Spleen (tissue), 11 donors: ENCODE data around the gene ROM1. TPM values are rescaled to one million over a fixed set of nuclear protein-coding genes. Genes with fewer than 3 reads are reported as not detected.

ENCODE experiments used
- DNase-seq: peaks from one replicate; pipeline ENCODE4 v3.0.0-alpha.2; 2020
- H3K27ac ChIP-seq, 8 donors: fragments of 200-600 bp; sonication (generic) in 7 of 8; 1 replicate in 4 of 8; 2 replicates in 4 of 8; pipeline versions ENCODE4 v1.5.0 to v1.8.0; 2016 to 2021; ENCODE audit warnings: inconsistent platforms in 4 of 8, mild to moderate bottlenecking in 4 of 8, moderate library complexity in 1 of 8
- H3K27me3 ChIP-seq, 7 donors: fragments of 200-600 bp; sonication (generic) in 6 of 7; replicated peaks in 1 of 7; 1 replicate in 4 of 7; 2 replicates in 3 of 7; pipeline versions ENCODE4 v1.5.0 to v1.8.0; 2016 to 2021; ENCODE audit warnings: inconsistent platforms in 3 of 7, mild to moderate bottlenecking in 1 of 7
- H3K36me3 ChIP-seq, 6 donors: fragments of 200-600 bp; sonication (generic) in 5 of 6; 1 replicate in 4 of 6; 2 replicates in 2 of 6; pipeline versions ENCODE4 v1.5.0 to v1.8.0; 2016 to 2021; ENCODE audit warnings: inconsistent platforms in 2 of 6
- H3K4me1 ChIP-seq, 6 donors: fragments of 200-600 bp; sonication (generic) in 5 of 6; 1 replicate in 3 of 6; 2 replicates in 3 of 6; pipeline versions ENCODE4 v1.5.0 to v1.8.0; 2016 to 2021; ENCODE audit warnings: inconsistent platforms in 3 of 6
- H3K4me3 ChIP-seq, 8 donors: fragments of 200-600 bp; sonication (generic) in 7 of 8; 1 replicate in 4 of 8; 2 replicates in 4 of 8; pipeline versions ENCODE4 v1.5.0 to v1.8.0; 2016 to 2021; ENCODE audit warnings: inconsistent platforms in 4 of 8, mild to moderate bottlenecking in 4 of 8, moderate library complexity in 2 of 8
- H3K9me3 ChIP-seq, 8 donors: fragments of 200-600 bp; sonication (generic) in 7 of 8; 1 replicate in 4 of 8; 2 replicates in 4 of 8; pipeline versions ENCODE4 v1.5.0 to v1.8.0; 2016 to 2021; ENCODE audit warnings: inconsistent platforms in 4 of 8
- POLR2A ChIP-seq, 3 donors: fragments of 450-650 bp; IDR thresholded peaks; one replicate each; pipeline ENCODE4 v1.5.1; 2017; ENCODE audit warnings: antibody characterized with exemption in 3 of 3, mild to moderate bottlenecking in 1 of 3
- POLR2AphosphoS5 ChIP-seq, 3 donors: sonication (generic); formaldehyde crosslinking; IDR thresholded peaks; one replicate each; pipeline ENCODE4 v1.5.1; 2017; ENCODE audit warnings: antibody characterized with exemption in 3 of 3
- WGBS, 5 donors: extraction: QIAGEN DNeasy Blood & Tissue Kit in 3 of 5; methylation state at CpG; one replicate each; pipeline versions ENCODE4 v1.1.5 to v1.1.7; 2013 to 2018; 5-methylcytosine and 5-hydroxymethylcytosine counted together
- intact Hi-C: fragments of 100-400 bp; cut with DNase I; formaldehyde crosslinking; loops from one replicate; pipeline ENCODE4 v1.15.0; 2023; ENCODE audit warnings: low total_unique reads
- polyA plus RNA-seq, 3 donors: library from polyadenylated mRNA; stranded (reverse); fragments of 200-250 nt; gene quantifications; one replicate each; pipeline ENCODE4 v1.2.1, GENCODE V29; 2013
- total RNA-seq, 7 donors: library from RNA; depleted of rRNA in 3 of 7; stranded (reverse); fragments of >200 nt in 3 of 7; fragmentation: NEBNext Ultra II Directional in 4 of 7; extraction: Animal tissue kit (Norgen Biotek cat#: 25700) in 4 of 7; gene quantifications; one replicate each; pipeline versions ENCODE4 v1.1.0 to v1.2.1, GENCODE V29; 2016 to 2021
- TF ChIP-seq, protein P1 (sequence below), 11 experiments: fragments of 200-600 bp in 7 of 11; fragments of 450-650 bp in 4 of 11; sonication (generic) in 4 of 11; IDR thresholded peaks in 8 of 11; conservative IDR thresholded peaks in 3 of 11; 1 replicate in 7 of 11; 2 replicates in 4 of 11; pipeline versions ENCODE4 v1.4.0 to v1.8.0; 2016 to 2021; ENCODE audit warnings: antibody characterized with exemption in 11 of 11, inconsistent platforms in 4 of 11, mild to moderate bottlenecking in 1 of 11
- donor health status: healthy with polysubstance abuse.
- donor health status: DM: no; HTN: no; CAD: no; lungs with moderate emphysema.
- donor health status: DM: no; HTN: no; CAD: no.
- donor health status: Bipolar disorder and iron deficiency.
- donor health status: healthy.
- donor health status: DM: no; HTN: no; CAD: no.
- donor health status: DM: yes; HTN: yes; CAD: no.

Gene ROM1
- total and polyA plus RNA-seq, 10 donors: 4.2 to 15.0 (median 5.9) TPM

DNA sequence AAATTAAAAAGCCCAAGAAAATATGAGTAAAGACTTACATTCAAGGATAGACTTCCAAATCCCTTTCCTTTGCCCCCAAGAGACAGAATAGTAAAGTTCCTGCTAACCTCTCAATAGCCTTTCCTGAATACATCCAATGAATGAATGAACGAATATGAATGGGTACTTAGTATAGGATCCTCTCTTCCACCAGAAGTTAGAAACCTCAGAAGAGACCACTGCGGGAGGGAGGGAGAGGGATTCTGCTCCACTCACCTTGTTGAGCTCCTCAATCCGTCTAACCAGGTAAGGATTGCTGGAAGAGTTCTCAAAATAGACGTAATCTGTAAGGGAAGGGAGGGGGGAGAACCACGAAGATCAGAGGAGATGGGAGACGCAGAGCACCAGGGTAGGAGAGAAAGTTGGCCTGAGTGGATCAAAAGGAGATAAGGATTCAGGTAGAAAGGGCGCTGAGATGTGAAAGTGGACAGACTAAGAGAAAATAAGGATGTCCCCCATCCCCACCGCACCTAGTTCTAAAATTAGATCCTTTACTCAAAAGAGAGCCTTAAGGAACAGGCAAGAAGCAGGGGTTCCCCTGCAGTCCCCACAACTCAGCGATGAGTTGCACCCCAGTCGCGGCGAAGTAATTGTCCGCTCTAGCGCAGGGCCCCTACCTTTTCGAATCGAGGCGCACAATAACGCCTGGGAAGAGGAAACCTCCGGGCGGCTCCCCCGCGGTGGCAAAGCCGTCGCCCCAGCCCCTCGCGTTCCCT is 12.5 kb upstream of the ROM1 start:
- 0 to 1% (median 1%) methylated on average over 16 to 26 of the region's 26 CpGs for WGBS, 5 donors
- no peak for TF ChIP-seq POLR2AphosphoS5 (IDR thresholded peaks at IDR 0.05)
- no peak for TF ChIP-seq POLR2A (IDR thresholded peaks at IDR 0.05)
- TF ChIP-seq, protein P1, sequence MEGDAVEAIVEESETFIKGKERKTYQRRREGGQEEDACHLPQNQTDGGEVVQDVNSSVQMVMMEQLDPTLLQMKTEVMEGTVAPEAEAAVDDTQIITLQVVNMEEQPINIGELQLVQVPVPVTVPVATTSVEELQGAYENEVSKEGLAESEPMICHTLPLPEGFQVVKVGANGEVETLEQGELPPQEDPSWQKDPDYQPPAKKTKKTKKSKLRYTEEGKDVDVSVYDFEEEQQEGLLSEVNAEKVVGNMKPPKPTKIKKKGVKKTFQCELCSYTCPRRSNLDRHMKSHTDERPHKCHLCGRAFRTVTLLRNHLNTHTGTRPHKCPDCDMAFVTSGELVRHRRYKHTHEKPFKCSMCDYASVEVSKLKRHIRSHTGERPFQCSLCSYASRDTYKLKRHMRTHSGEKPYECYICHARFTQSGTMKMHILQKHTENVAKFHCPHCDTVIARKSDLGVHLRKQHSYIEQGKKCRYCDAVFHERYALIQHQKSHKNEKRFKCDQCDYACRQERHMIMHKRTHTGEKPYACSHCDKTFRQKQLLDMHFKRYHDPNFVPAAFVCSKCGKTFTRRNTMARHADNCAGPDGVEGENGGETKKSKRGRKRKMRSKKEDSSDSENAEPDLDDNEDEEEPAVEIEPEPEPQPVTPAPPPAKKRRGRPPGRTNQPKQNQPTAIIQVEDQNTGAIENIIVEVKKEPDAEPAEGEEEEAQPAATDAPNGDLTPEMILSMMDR (IDR thresholded peaks at IDR 0.05 in 8 of 11, conservative IDR thresholded peaks at IDR 0.05 in 3 of 11): no peak
- intact Hi-C loops: no loop called here
- peaks cover 19 to 76% (median 48%) of the 10 kb centered on the region in 6 donors for H3K4me1 ChIP-seq
- no peaks in the 10 kb centered on the region for H3K9me3 ChIP-seq
- peak overlapping the region; percentile 92 to 99 (median 98) for H3K27ac ChIP-seq
- H3K36me3 ChIP-seq: peaks cover 0 to 69% (median 43%) of the 10 kb centered on the region in 6 donors
- no peaks in the 10 kb centered on the region for H3K27me3 ChIP-seq
- no peak for DNase-seq
- peak overlapping the region; percentile 90 to 98 (median 92) for H3K4me3 ChIP-seq

DNA sequence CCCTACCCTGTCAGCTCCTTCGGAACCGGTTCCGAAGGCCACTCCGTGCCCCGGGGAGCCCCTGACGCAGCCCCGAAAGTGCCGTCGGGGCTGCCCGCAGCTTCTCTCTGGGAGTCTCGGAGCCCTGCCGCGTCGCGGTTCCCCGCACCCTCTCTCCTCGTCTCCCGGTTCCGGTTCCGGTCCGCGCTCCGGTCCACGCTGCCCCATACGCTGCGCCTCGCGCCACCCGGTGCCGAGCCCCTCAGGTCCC is 12.0 kb upstream of the ROM1 start:
- H3K36me3 ChIP-seq: peaks cover 0 to 69% (median 43%) of the 10 kb centered on the region in 6 donors

DNA sequence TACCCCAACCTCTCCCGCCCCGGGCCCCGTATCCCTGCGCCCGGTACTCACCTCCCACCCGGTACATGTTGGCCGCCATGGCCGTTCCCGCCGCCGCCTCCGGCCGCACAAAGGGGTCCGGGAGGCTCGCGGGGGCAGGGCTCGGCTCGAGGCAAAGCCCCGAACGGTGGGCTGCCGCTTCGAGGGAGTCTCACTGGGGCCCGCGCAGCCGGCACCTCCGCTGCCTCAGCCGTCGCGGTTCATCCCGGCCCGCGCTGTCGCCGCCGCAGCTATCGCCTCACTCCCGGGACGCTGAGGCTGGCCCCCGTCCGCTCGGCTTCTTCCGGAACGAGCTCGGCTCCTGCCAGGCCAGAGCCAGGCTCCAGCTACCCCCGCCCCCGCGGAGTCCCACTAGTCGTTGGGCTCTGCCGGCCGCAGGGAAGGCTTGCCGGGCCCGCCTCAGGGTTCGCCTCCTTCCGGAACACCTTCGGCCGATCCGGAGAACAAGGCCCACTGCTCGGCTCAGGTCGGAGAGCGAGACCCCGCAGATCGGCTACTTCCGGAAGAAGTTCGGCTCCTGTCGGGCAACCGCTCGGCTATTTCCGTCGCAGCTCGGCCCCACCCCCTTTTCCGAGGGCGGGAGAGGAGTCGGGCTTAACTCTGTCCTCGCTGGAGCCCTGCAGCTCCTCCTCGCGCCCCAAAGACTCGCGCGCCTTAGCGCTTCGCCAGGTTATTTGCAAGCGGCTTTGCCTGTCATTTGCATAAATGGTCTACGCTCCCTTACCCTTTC is 11.5 kb upstream of the ROM1 start, which contains the start of gene MTA2:
Gene MTA2, minus strand, starts transcription at position 494 of the 769 bp plus-strand sequence. Its CDS starts 415 bp downstream, at position 79.
- intact Hi-C loops: no loop called here
- Histone ChIP-seq H3K4me3 (peak within 1 kb of the TSS; percentile 90 to 98 (median 92)), H3K9me3 (no peaks in the 10 kb centered on the region), H3K4me1 (peaks cover 19 to 82% (median 48%) of the 10 kb centered on the region in 6 donors), H3K27me3 (no peaks in the 10 kb centered on the region), H3K36me3 (peaks cover 0 to 69% (median 42%) of the 10 kb centered on the region in 6 donors), H3K27ac (peak within 1 kb of the TSS; percentile 92 to 99 (median 98))
- 0 to 1% (median 1%) methylated on average over 34 to 83 of the region's 83 CpGs for WGBS, 5 donors
- peak; percentile 99 for DNase-seq
- TF ChIP-seq POLR2AphosphoS5 (IDR thresholded peaks at IDR 0.05) (peak; percentile 89 to 94 (median 89)), POLR2A (IDR thresholded peaks at IDR 0.05) (peak in 1 of 3 donors; percentile 19)
- TF ChIP-seq, protein P1 (IDR thresholded peaks at IDR 0.05 in 8 of 11, conservative IDR thresholded peaks at IDR 0.05 in 3 of 11): peak in 1 of 11 experiments; percentile 19

More for the DNA sequence above, 12.0 kb upstream of the ROM1 start:
- Histone ChIP-seq H3K4me1 (peaks cover 19 to 81% (median 48%) of the 10 kb centered on the region in 6 donors), H3K4me3 (peak overlapping the region; percentile 90 to 98 (median 92)), H3K9me3 (no peaks in the 10 kb centered on the region), H3K27me3 (no peaks in the 10 kb centered on the region), H3K27ac (peak overlapping the region; percentile 92 to 99 (median 98))
- WGBS, 5 donors: 0 to 1% (median 0%) methylated on average over 12 to 30 of the region's 30 CpGs
- no peak for TF ChIP-seq POLR2AphosphoS5 (IDR thresholded peaks at IDR 0.05)
- TF ChIP-seq, protein P1 (IDR thresholded peaks at IDR 0.05 in 8 of 11, conservative IDR thresholded peaks at IDR 0.05 in 3 of 11): no peak
- no peak for TF ChIP-seq POLR2A (IDR thresholded peaks at IDR 0.05)
- intact Hi-C loops: no loop called here
- peak; percentile 94 for DNase-seq
